SHP77 (cell line): Measurements from ENCODE around the gene SHROOM2.

Experiments
- DNase-seq, 2 experiments: peaks; one replicate each; lab custom pipeline; 2025; lab: John Stamatoyannopoulos, UW

SHROOM2 gene

GRCh38 chrX:9942086-9942485 is 155.9 kb downstream of the SHROOM2 start:
- no peak for DNase-seq

GRCh38 chrX:9943420-9943819 is 157.2 kb downstream of the SHROOM2 start:
- DNase-seq: no peak

GRCh38 chrX:9947131-9947794 is 161.0 kb downstream of the SHROOM2 start:
- peak; percentile 6 to 17 for DNase-seq

- DNase-seq: no peak
Observed at GRCh38 chrX:9948406-9948805, 162.2 kb downstream of the SHROOM2 start.

GRCh38 chrX:9952300-9952699 is 166.1 kb downstream of the SHROOM2 start:
- no peak for DNase-seq

- no peak for DNase-seq
Observed at GRCh38 chrX:9953396-9953795, 167.2 kb downstream of the SHROOM2 start.

GRCh38 chrX:9955506-9955905 is 169.3 kb downstream of the SHROOM2 start:
- DNase-seq: no peak

- DNase-seq: no peak
Observed at GRCh38 chrX:9957743-9958142, 171.5 kb downstream of the SHROOM2 start.

- no peak for DNase-seq
Observed at GRCh38 chrX:9958183-9958582, 172.0 kb downstream of the SHROOM2 start.

GRCh38 chrX:9961750-9962149 is 175.5 kb downstream of the SHROOM2 start:
- no peak for DNase-seq

- DNase-seq: no peak
Observed at GRCh38 chrX:9966775-9967408, 180.7 kb downstream of the SHROOM2 start, which contains the start of gene CLDN34. TSS of gene CLDN34 (plus strand) at chrX:9967358. CDS start at chrX:9967358, 0 bp downstream.

GRCh38 chrX:9977635-9978034 is 191.4 kb downstream of the SHROOM2 start:
- DNase-seq: no peak

- no peak for DNase-seq
Observed at GRCh38 chrX:9980401-9980800, 194.2 kb downstream of the SHROOM2 start.

GRCh38 chrX:9980927-9981326 is 194.7 kb downstream of the SHROOM2 start:
- DNase-seq: no peak

GRCh38 chrX:9983441-9983840 is 197.2 kb downstream of the SHROOM2 start:
- DNase-seq: no peak

- no peak for DNase-seq
Observed at GRCh38 chrX:9983846-9984245, 197.6 kb downstream of the SHROOM2 start.

- no peak for DNase-seq
Observed at GRCh38 chrX:9988762-9989161, 202.5 kb downstream of the SHROOM2 start.

GRCh38 chrX:9992061-9992460 is 205.8 kb downstream of the SHROOM2 start:
- no peak for DNase-seq

GRCh38 chrX:9992724-9993123 is 206.5 kb downstream of the SHROOM2 start:
- DNase-seq: no peak

- peak; percentile 37 to 40 for DNase-seq
Observed at GRCh38 chrX:9995855-9996339, 209.7 kb downstream of the SHROOM2 start.

GRCh38 chrX:9997041-9997440 is 210.8 kb downstream of the SHROOM2 start:
- no peak for DNase-seq

GRCh38 chrX:9997524-9997923 is 211.3 kb downstream of the SHROOM2 start:
- DNase-seq: no peak
